B cell (primary cell): ENCODE results near the gene NOS2. TPM values are rescaled to one million over a fixed set of nuclear protein-coding genes. Genes with fewer than 3 reads are reported as not detected.

Experiments used
- ATAC-seq: fragments of 200-7000 bp; cut with Tn5 transposase; one replicate; pipeline ENCODE4 v1.10.0; 2021; ENCODE audit warnings: low read depth, mild to moderate bottlenecking, moderate number of reproducible peaks, moderate library complexity
- CTCF ChIA-PET: fragments of 350-600 bp; sonication (Branson Sonifier 250); formaldehyde crosslinking; loops from one replicate; lab custom pipeline; 2021; ENCODE audit warnings: antibody characterized with exemption, inconsistent platforms; lab: Charles Lee
- POLR2A ChIA-PET: fragments of 350-600 bp; sonication (Branson Sonifier 250); formaldehyde crosslinking; loops from one replicate; lab custom pipeline; 2021; ENCODE audit warnings: antibody characterized with exemption; lab: Charles Lee
- DNase-seq: peaks from one replicate; pipeline ENCODE4 v3.0.0; 2013
- H2AFZ ChIP-seq: 2 replicates; pipeline ENCODE4 v1.6.1; 2012; ENCODE audit warnings: mild to moderate bottlenecking, low read depth, low read length; ENCODE audit not compliant: insufficient read depth, poor library complexity, severe bottlenecking
- H3K27ac ChIP-seq, 2 donors: 1 replicate in 1 of 2; 2 replicates in 1 of 2; pipeline ENCODE4 v1.5.1; 2012 to 2013; ENCODE audit warnings: low read length in 2 of 2, mild to moderate bottlenecking in 2 of 2, moderate library complexity in 1 of 2
- H3K27me3 ChIP-seq, 4 experiments: fragments of 200-600 bp in 1 of 4; sonication (generic) in 1 of 4; replicated peaks in 1 of 4; 1 replicate in 2 of 4; 2 replicates in 2 of 4; pipeline versions ENCODE4 v1.6.1 to v1.7.0; 2013 to 2016; ENCODE audit warnings: low read length in 3 of 4, mild to moderate bottlenecking in 2 of 4, mixed read lengths in 1 of 4, moderate library complexity in 1 of 4; ENCODE audit not compliant: insufficient read depth in 4 of 4, control insufficient read depth in 3 of 4; ENCODE audit errors: control extremely low read depth in 1 of 4
- H3K36me3 ChIP-seq, 2 experiments: replicated peaks in 1 of 2; 1 replicate in 1 of 2; 2 replicates in 1 of 2; pipeline versions ENCODE4 v1.6.1 to v1.7.1; 2013; ENCODE audit warnings: low read length in 1 of 2; ENCODE audit not compliant: insufficient read depth in 2 of 2, control insufficient read depth in 1 of 2; ENCODE audit errors: control extremely low read depth in 1 of 2, extremely low read depth in 1 of 2
- H3K4me1 ChIP-seq, 2 donors: fragments of 200-600 bp in 1 of 2; sonication (generic) in 1 of 2; 1 replicate in 1 of 2; 2 replicates in 1 of 2; pipeline versions ENCODE4 v1.5.1 to v1.6.1; 2013 to 2017; ENCODE audit warnings: low read length in 2 of 2; ENCODE audit not compliant: control insufficient read depth in 2 of 2, insufficient read depth in 2 of 2
- H3K4me2 ChIP-seq: replicated peaks from 2 replicates; pipeline ENCODE3; 2012; ENCODE audit warnings: mild to moderate bottlenecking, low read depth, low read length; ENCODE audit not compliant: poor library complexity, severe bottlenecking
- H3K4me3 ChIP-seq, 5 experiments: fragments of 200-600 bp in 1 of 5; sonication (generic) in 1 of 5; 1 replicate in 3 of 5; 2 replicates in 2 of 5; pipeline versions ENCODE4 v1.5.1 to v1.7.0; 2011 to 2016; ENCODE audit warnings: low read length in 4 of 5, mild to moderate bottlenecking in 4 of 5, low read depth in 2 of 5, control low read depth in 1 of 5, moderate library complexity in 1 of 5; ENCODE audit not compliant: insufficient read depth in 1 of 5; ENCODE audit errors: control extremely low read depth in 1 of 5, extremely low read depth in 1 of 5
- H3K79me2 ChIP-seq: fragments of 200-600 bp; sonication (generic); one replicate; pipeline ENCODE4 v1.6.0; 2016; ENCODE audit warnings: low read length; ENCODE audit not compliant: control insufficient read depth, insufficient read depth
- H3K9ac ChIP-seq: fragments of 200-600 bp; sonication (generic); 2 replicates; pipeline ENCODE4 v1.6.1; 2017; ENCODE audit warnings: mild to moderate bottlenecking, low read length, moderate library complexity
- H3K9me3 ChIP-seq, 3 donors: one replicate each; pipeline versions ENCODE4 v1.6.1 to v1.7.1; 2013; ENCODE audit warnings: low read length in 2 of 3; ENCODE audit not compliant: control insufficient read depth in 2 of 3, insufficient read depth in 1 of 3; ENCODE audit errors: control extremely low read depth in 1 of 3
- H4K20me1 ChIP-seq: 2 replicates; pipeline ENCODE4 v1.6.0; 2012; ENCODE audit warnings: mild to moderate bottlenecking, low read length; ENCODE audit not compliant: insufficient read depth, control insufficient read depth, poor library complexity, severe bottlenecking
- H3K27ac Mint-ChIP-seq: one replicate; pipeline ENCODE4 v1.8.0; 2021; ENCODE audit warnings: mixed read lengths
- H3K27me3 Mint-ChIP-seq: one replicate; pipeline ENCODE4 v1.8.0; 2021; ENCODE audit warnings: mixed read lengths
- H3K4me1 Mint-ChIP-seq: one replicate; pipeline ENCODE4 v1.8.0; 2021; ENCODE audit warnings: mixed read lengths
- H3K4me3 Mint-ChIP-seq: one replicate; pipeline ENCODE4 v1.8.0; 2021; ENCODE audit warnings: mixed read lengths
- H3K9me3 Mint-ChIP-seq: one replicate; pipeline ENCODE4 v1.8.0; 2022; ENCODE audit warnings: mixed read lengths; ENCODE audit not compliant: insufficient read depth
- CTCF ChIP-seq: fragments of 200-600 bp; IDR thresholded peaks from one replicate; pipeline ENCODE4 v1.8.0; 2022; ENCODE audit warnings: antibody characterized with exemption, mild to moderate bottlenecking
- EZH2 ChIP-seq: IDR thresholded peaks from 2 replicates; pipeline ENCODE4 v1.6.1; 2012; ENCODE audit warnings: borderline replicate concordance, low read depth, mild to moderate bottlenecking, moderate library complexity, low read length; ENCODE audit not compliant: insufficient read depth, poor library complexity, severe bottlenecking
- WGBS: methylation state at CpG from one replicate; pipeline ENCODE4 v1.1.5; 2013; ENCODE audit warnings: missing lambda C conversion rate; ENCODE audit not compliant: insufficient coverage; 5-methylcytosine and 5-hydroxymethylcytosine counted together
- intact Hi-C: fragments of 100-400 bp; cut with micrococcal nuclease; formaldehyde crosslinking; loops from one replicate; pipeline ENCODE4 v1.10.0; 2022
- polyA plus RNA-seq: library from polyadenylated mRNA; depleted of rRNA; stranded (reverse); fragments of >200 nt; gene quantifications from 2 replicates; pipeline ENCODE4 v1.2.3, GENCODE V29; 2012
- total RNA-seq, 2 donors: library from RNA; stranded (reverse); fragments of 120-200 nt in 1 of 2; gene quantifications; 1 replicate in 1 of 2; 2 replicates in 1 of 2; pipeline versions ENCODE4 v1.2.3 to v1.2.4, GENCODE V29; 2013 to 2022

NOS2 gene
- total and polyA plus RNA-seq, 2 donors (not counting 1 experiment from before 2014, with no cell fraction given), result 0.12 TPM

GRCh38 chr17:27765353-27765752, 35.0 kb downstream of the NOS2 start:
- Mint-ChIP-seq H3K9me3 (no peaks in the 10 kb centered on the region), H3K4me1 (no peaks in the 10 kb centered on the region), H3K27me3 (peaks cover 7% of the 10 kb centered on the region), H3K27ac (no peak overlapping the region), H3K4me3 (no peak overlapping the region)
- DNase-seq (no peak), ATAC-seq (no peak)
- ChIA-PET CTCF (no interaction called here), POLR2A (no interaction called here)
- Histone ChIP-seq H3K27me3 (peaks cover 0 to under 1% (median 0%) of the 10 kb centered on the region in 4 experiments), H3K4me2 (no peak overlapping the region), H3K79me2 (no peaks in the 10 kb centered on the region), H3K9me3 (no peaks in the 10 kb centered on the region), H2AFZ (no peak overlapping the region), H3K4me3 (no peak overlapping the region), H3K27ac (no peak overlapping the region), H4K20me1 (no peaks in the 10 kb centered on the region), H3K4me1 (no peaks in the 10 kb centered on the region), H3K9ac (no peak overlapping the region), H3K36me3 (no peaks in the 10 kb centered on the region)
- intact Hi-C loops, result no loop called here
- TF ChIP-seq EZH2 (no peak), CTCF (no peak)
- 94% methylated on average over 9 of the region's 9 CpGs for WGBS

- peaks cover 3% of the 10 kb centered on the region for H3K4me1 Mint-ChIP-seq
- no peak for ATAC-seq
- H3K27ac Mint-ChIP-seq, result no peak overlapping the region
- no peak for DNase-seq
- Histone ChIP-seq H3K9ac (no peak overlapping the region), H3K27ac (no peak overlapping the region), H2AFZ (no peak overlapping the region), H3K27me3 (peaks cover 0 to 3% (median 1%) of the 10 kb centered on the region in 4 experiments), H3K9me3 (no peaks in the 10 kb centered on the region), H3K36me3 (no peaks in the 10 kb centered on the region), H4K20me1 (no peaks in the 10 kb centered on the region), H3K4me2 (no peak overlapping the region), H3K4me3 (no peak overlapping the region), H3K4me1 (no peaks in the 10 kb centered on the region), H3K79me2 (no peaks in the 10 kb centered on the region)
- no peak overlapping the region for H3K4me3 Mint-ChIP-seq
- WGBS, result 100% methylated on average over 3 of the region's 4 CpGs
- ChIA-PET POLR2A (no interaction called here), CTCF (no interaction called here)
- H3K9me3 Mint-ChIP-seq, result no peaks in the 10 kb centered on the region
- no peak for TF ChIP-seq CTCF
- no peak for TF ChIP-seq EZH2
- intact Hi-C loops, result no loop called here
- peaks cover 10% of the 10 kb centered on the region for H3K27me3 Mint-ChIP-seq
Observed at GRCh38 chr17:27764589-27764988, 35.7 kb downstream of the NOS2 start.
